Natural killer cell (primary cell): ENCODE measurements around the gene B9D2. TPM values are rescaled to one million over a fixed set of nuclear protein-coding genes. Genes with fewer than 3 reads are reported as not detected.

ENCODE experiments used
- ATAC-seq, 3 donors: fragments of 150-1000 bp in 2 of 3; fragments of 200-7000 bp in 1 of 3; cut with Tn5 transposase; 1 replicate in 1 of 3; 2 replicates in 2 of 3; pipeline ENCODE4 v1.10.0; 2021; ENCODE audit warnings: mild to moderate bottlenecking in 2 of 3, moderate library complexity in 2 of 3
- DNase-seq, 2 donors: peaks; one replicate each; pipeline versions ENCODE4 v3.0.0 to v3.0.0-alpha.2; 2013 to 2021; ENCODE audit warnings: mixed read lengths in 1 of 2
- H3K27ac ChIP-seq: one replicate; pipeline ENCODE4 v1.5.1; 2013; ENCODE audit warnings: mild to moderate bottlenecking, low read length
- H3K27me3 ChIP-seq: one replicate; pipeline ENCODE4 v1.6.1; 2013; ENCODE audit warnings: low read length; ENCODE audit not compliant: control insufficient read depth, insufficient read depth
- H3K36me3 ChIP-seq: one replicate; pipeline ENCODE4 v1.6.1; 2013; ENCODE audit warnings: low read length; ENCODE audit not compliant: control insufficient read depth, insufficient read depth
- H3K4me1 ChIP-seq: one replicate; pipeline ENCODE4 v1.6.1; 2013; ENCODE audit warnings: low read length; ENCODE audit not compliant: control insufficient read depth, insufficient read depth
- H3K4me3 ChIP-seq: one replicate; pipeline ENCODE4 v1.5.1; 2013; ENCODE audit warnings: low read length
- H3K9me3 ChIP-seq: one replicate; pipeline ENCODE4 v1.6.1; 2013; ENCODE audit warnings: low read length; ENCODE audit not compliant: control insufficient read depth, insufficient read depth
- H3K27ac Mint-ChIP-seq, 2 donors: one replicate each; pipeline ENCODE4 v1.8.0; 2022; ENCODE audit warnings: mild to moderate bottlenecking in 2 of 2, mixed read lengths in 2 of 2, moderate library complexity in 1 of 2
- H3K27me3 Mint-ChIP-seq, 2 donors: one replicate each; pipeline ENCODE4 v1.8.0; 2022; ENCODE audit warnings: low read depth in 2 of 2, mixed read lengths in 2 of 2
- H3K36me3 Mint-ChIP-seq: one replicate; pipeline ENCODE4 v1.8.0; 2022; ENCODE audit warnings: mixed read lengths
- H3K4me1 Mint-ChIP-seq, 2 donors: one replicate each; pipeline ENCODE4 v1.8.0; 2022; ENCODE audit warnings: mixed read lengths in 2 of 2
- H3K4me3 Mint-ChIP-seq: one replicate; pipeline ENCODE4 v1.8.0; 2022; ENCODE audit warnings: mild to moderate bottlenecking, moderate library complexity, mixed read lengths
- H3K9me3 Mint-ChIP-seq, 2 donors: one replicate each; pipeline ENCODE4 v1.8.0; 2022; ENCODE audit warnings: mixed read lengths in 2 of 2
- CTCF ChIP-seq: fragments of 200-600 bp; IDR thresholded peaks from one replicate; pipeline ENCODE4 v1.8.0; 2022; ENCODE audit warnings: antibody characterized with exemption
- WGBS: methylation state at CpG from one replicate; pipeline ENCODE4 v1.1.7; 2013; ENCODE audit warnings: missing lambda C conversion rate; ENCODE audit not compliant: insufficient coverage; 5-methylcytosine and 5-hydroxymethylcytosine counted together
- intact Hi-C: fragments of 100-400 bp; cut with micrococcal nuclease; formaldehyde crosslinking; loops from one replicate; pipeline ENCODE4 v1.14.2; 2022
- total RNA-seq, 4 donors: library from RNA; stranded (reverse); fragments of 120-200 nt in 1 of 4; gene quantifications; one replicate each; pipeline versions ENCODE4 v1.2.3 to v1.2.4, GENCODE V29; 2013 to 2022

Gene B9D2
- total RNA-seq, 3 donors from 2014 or later (not counting 1 experiment from before 2014, with no cell fraction given) = 18.1 to 22.2 (median 18.7) TPM

GRCh38 chr19:41328157-41328841, 35.6 kb downstream of the B9D2 start:
- Mint-ChIP-seq H3K27ac (peak overlapping the region; percentile 94 to 97), H3K9me3 (no peaks in the 10 kb centered on the region), H3K27me3 (no peaks in the 10 kb centered on the region), H3K4me1 (peaks cover 82 to 87% of the 10 kb centered on the region in 2 donors), H3K36me3 (no peaks in the 10 kb centered on the region), H3K4me3 (peak overlapping the region; percentile 80)
- H3K9me3 ChIP-seq = no peaks in the 10 kb centered on the region
- DNase-seq (no peak), ATAC-seq (peak in 2 of 3 donors; percentile 8 to 52)
- no peak for TF ChIP-seq CTCF
- peaks cover 52% of the 10 kb centered on the region for H3K36me3 ChIP-seq
- whole genome bisulfite sequencing = 3% methylated on average over 22 of the region's 22 CpGs
- peak overlapping the region; percentile 4 for H3K4me3 ChIP-seq
- intact Hi-C loops = loop anchor here (1.0 to 5.0 kb wide), 5 partner anchors 20 to 862 kb away; no protein-coding TSS in a partner anchor
- H3K27me3 ChIP-seq = no peaks in the 10 kb centered on the region
- H3K27ac ChIP-seq = peak overlapping the region; percentile 91
- H3K4me1 ChIP-seq = peaks cover 96% of the 10 kb centered on the region

GRCh38 chr19:41327576-41328156, 36.3 kb downstream of the B9D2 start:
- Histone ChIP-seq H3K27me3 (no peaks in the 10 kb centered on the region), H3K4me3 (peak overlapping the region; percentile 25), H3K4me1 (peaks cover 98% of the 10 kb centered on the region), H3K36me3 (peaks cover 53% of the 10 kb centered on the region), H3K9me3 (no peaks in the 10 kb centered on the region), H3K27ac (peak overlapping the region; percentile 91)
- no peak for TF ChIP-seq CTCF
- no peaks in the 10 kb centered on the region for H3K36me3 Mint-ChIP-seq
- H3K27me3 Mint-ChIP-seq = no peaks in the 10 kb centered on the region
- H3K27ac Mint-ChIP-seq = peak overlapping the region; percentile 94 to 97
- under 1% methylated on average over 33 of the region's 33 CpGs for WGBS
- peak overlapping the region; percentile 80 for H3K4me3 Mint-ChIP-seq
- no peaks in the 10 kb centered on the region for H3K9me3 Mint-ChIP-seq
- ATAC-seq (peak; percentile 46 to 78 (median 61)), DNase-seq (peak; percentile 89 to 96)
- intact Hi-C loops = loop anchor here (1.0 to 5.0 kb wide), 5 partner anchors 19 to 861 kb away; no protein-coding TSS in a partner anchor
- H3K4me1 Mint-ChIP-seq = peaks cover 83 to 88% of the 10 kb centered on the region in 2 donors

- H3K36me3 ChIP-seq = peaks cover 53% of the 10 kb centered on the region
- DNase-seq (peak; percentile 31 to 72), ATAC-seq (no peak)
- intact Hi-C loops = loop anchor here (5.0 kb wide), 1 partner anchor 640 kb away; no protein-coding TSS in a partner anchor
- Mint-ChIP-seq H3K4me1 (peaks cover 83 to 86% of the 10 kb centered on the region in 2 donors), H3K27me3 (no peaks in the 10 kb centered on the region), H3K36me3 (no peaks in the 10 kb centered on the region), H3K4me3 (peak overlapping the region; percentile 85), H3K27ac (peak overlapping the region; percentile 94 to 97), H3K9me3 (no peaks in the 10 kb centered on the region)
- TF ChIP-seq CTCF = no peak
- no peaks in the 10 kb centered on the region for H3K27me3 ChIP-seq
- peak overlapping the region; percentile 25 for H3K4me3 ChIP-seq
- H3K27ac ChIP-seq = peak overlapping the region; percentile 91
- WGBS = 2% methylated on average over 13 of the region's 13 CpGs
- no peaks in the 10 kb centered on the region for H3K9me3 ChIP-seq
- peaks cover 98% of the 10 kb centered on the region for H3K4me1 ChIP-seq
These were observed 36.8 kb downstream of the B9D2 start for GRCh38 chr19:41327076-41327575.
